ENCODE results near the gene MAPK8.
"Not testable (repeated sequence)": the region's sequence is repeated elsewhere in the genome, so short reads cannot be mapped to it uniquely, and the experiment has no call there.

Gene MAPK8

GRCh38 chr10:48421862-48422261 is 115.4 kb downstream of the MAPK8 start:
- not testable (repeated sequence) for H3K27ac Mint-ChIP-seq; H3K27me3 Mint-ChIP-seq; H3K4me3 Mint-ChIP-seq; H3K9me3 Mint-ChIP-seq; H3K4me1 Mint-ChIP-seq (ENCODE audit: low read depth)
- H3K36me3 Mint-ChIP-seq (ENCODE audit: low read depth): peaks cover 11% of the 10 kb centered on the region

DNA sequence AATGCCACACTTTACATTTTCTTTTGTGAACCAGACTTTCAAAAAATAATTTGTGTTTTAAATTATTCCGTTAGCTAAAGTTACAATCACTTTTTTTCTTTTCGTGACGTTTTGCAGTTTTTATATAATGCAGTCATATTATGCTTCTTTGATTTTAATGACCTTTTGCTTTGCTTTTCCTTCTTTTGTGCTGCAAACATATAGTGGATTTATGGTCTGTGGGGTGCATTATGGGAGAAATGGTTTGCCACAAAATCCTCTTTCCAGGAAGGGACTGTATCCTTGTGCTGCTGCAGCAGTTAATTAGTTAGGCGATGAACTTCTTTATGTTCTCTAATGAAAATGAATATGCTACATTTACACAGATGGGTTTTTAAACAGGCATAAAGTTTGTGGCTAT is 117.4 kb downstream of the MAPK8 start:
- Mint-ChIP-seq H3K36me3 (ENCODE audit: low read depth) (peaks cover 22% of the 10 kb centered on the region), H3K27ac (no peak overlapping the region), H3K4me3 (no peak overlapping the region), H3K27me3 (no peaks in the 10 kb centered on the region), H3K4me1 (ENCODE audit: low read depth) (no peaks in the 10 kb centered on the region), H3K9me3 (no peaks in the 10 kb centered on the region)

- Mint-ChIP-seq H3K27me3 (no peaks in the 10 kb centered on the region), H3K36me3 (ENCODE audit: low read depth) (peaks cover 36% of the 10 kb centered on the region), H3K4me3 (no peak overlapping the region), H3K9me3 (no peaks in the 10 kb centered on the region), H3K4me1 (ENCODE audit: low read depth) (no peaks in the 10 kb centered on the region), H3K27ac (no peak overlapping the region)
Observed at GRCh38 chr10:48428896-48429295, 122.4 kb downstream of the MAPK8 start.

DNA sequence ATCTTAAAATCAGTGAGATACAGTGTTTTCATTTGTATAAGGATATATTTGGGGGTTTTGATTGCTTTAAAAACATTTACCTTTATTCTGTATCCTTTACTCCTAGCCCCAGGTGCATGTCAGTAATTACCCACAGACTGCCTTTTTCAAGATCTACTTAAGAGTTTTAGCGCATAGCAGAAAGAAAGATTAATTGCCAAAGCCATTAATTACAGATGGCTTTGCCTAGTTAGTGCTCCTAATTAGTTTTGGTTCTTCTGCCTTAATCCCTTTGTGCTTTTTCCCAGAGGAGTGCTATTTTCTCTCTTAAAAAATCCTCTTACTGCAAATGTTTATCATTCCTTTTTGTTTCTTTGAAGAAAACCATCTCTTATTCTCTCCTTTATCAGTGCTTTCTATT is 122.8 kb downstream of the MAPK8 start:
- Mint-ChIP-seq H3K4me3 (no peak overlapping the region), H3K27me3 (no peaks in the 10 kb centered on the region), H3K9me3 (no peaks in the 10 kb centered on the region), H3K4me1 (ENCODE audit: low read depth) (no peaks in the 10 kb centered on the region), H3K27ac (no peak overlapping the region), H3K36me3 (ENCODE audit: low read depth) (peaks cover 37% of the 10 kb centered on the region)

GRCh38 chr10:48430402-48430993 is 124.0 kb downstream of the MAPK8 start:
- H3K4me1 Mint-ChIP-seq (ENCODE audit: low read depth): no peaks in the 10 kb centered on the region
- no peaks in the 10 kb centered on the region for H3K9me3 Mint-ChIP-seq
- peaks cover 42% of the 10 kb centered on the region for H3K36me3 Mint-ChIP-seq (ENCODE audit: low read depth)
- no peaks in the 10 kb centered on the region for H3K27me3 Mint-ChIP-seq
- H3K4me3 Mint-ChIP-seq: no peak overlapping the region
- no peak overlapping the region for H3K27ac Mint-ChIP-seq

DNA sequence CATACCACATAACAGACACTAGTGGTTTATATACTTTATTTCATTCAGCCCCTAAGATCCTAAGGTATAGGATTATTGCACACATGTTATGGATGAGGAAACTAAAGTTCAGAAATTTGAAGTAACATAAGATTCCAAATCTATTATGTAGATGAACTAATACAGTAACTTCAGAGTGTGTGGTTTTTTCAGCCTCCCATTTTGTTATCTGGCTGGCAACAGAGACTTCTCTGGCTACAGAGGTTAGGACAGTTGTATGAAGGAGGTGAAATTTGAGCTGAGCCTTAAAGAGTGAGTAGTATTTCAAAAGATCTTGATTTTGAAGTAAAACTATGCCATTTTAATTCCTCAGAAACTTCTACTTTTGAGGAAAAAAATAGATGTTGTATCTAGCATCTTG is 125.4 kb downstream of the MAPK8 start:
- no peaks in the 10 kb centered on the region for H3K4me1 Mint-ChIP-seq (ENCODE audit: low read depth)

GRCh38 chr10:48437546-48437945 is 131.1 kb downstream of the MAPK8 start:
- no peak overlapping the region for H3K27ac Mint-ChIP-seq
- no peaks in the 10 kb centered on the region for H3K9me3 Mint-ChIP-seq
- H3K27me3 Mint-ChIP-seq: no peaks in the 10 kb centered on the region
- no peaks in the 10 kb centered on the region for H3K4me1 Mint-ChIP-seq (ENCODE audit: low read depth)
- H3K4me3 Mint-ChIP-seq: no peak overlapping the region
- peaks cover 17% of the 10 kb centered on the region for H3K36me3 Mint-ChIP-seq (ENCODE audit: low read depth)

More for the DNA sequence above, 125.4 kb downstream of the MAPK8 start:
- H3K27ac Mint-ChIP-seq: no peak overlapping the region
- no peaks in the 10 kb centered on the region for H3K27me3 Mint-ChIP-seq
- H3K9me3 Mint-ChIP-seq: no peaks in the 10 kb centered on the region
- H3K36me3 Mint-ChIP-seq (ENCODE audit: low read depth): peaks cover 35% of the 10 kb centered on the region
- H3K4me3 Mint-ChIP-seq: no peak overlapping the region

DNA sequence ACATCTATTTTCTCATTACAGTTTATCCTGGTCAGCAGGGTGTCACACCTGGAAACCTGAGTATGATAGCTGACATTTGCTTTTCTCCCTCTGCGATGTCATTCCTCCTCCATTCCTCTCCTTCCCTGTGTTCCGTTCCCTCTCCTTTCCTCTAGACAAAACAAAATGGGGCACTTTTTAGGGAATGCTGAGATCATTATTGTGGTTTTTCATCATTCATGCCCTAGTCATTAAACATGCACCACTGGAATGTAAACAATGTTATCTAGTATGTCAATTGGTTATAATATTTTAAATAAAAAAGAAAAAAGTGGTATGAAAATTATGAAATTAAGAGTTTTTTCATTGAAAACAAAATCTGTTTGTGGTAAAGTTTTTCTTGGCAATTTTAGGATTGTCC is 132.6 kb downstream of the MAPK8 start:
- Mint-ChIP-seq H3K36me3 (ENCODE audit: low read depth) (peaks cover 12% of the 10 kb centered on the region), H3K4me1 (ENCODE audit: low read depth) (no peaks in the 10 kb centered on the region), H3K27ac (no peak overlapping the region), H3K9me3 (no peaks in the 10 kb centered on the region), H3K4me3 (no peak overlapping the region), H3K27me3 (no peaks in the 10 kb centered on the region)

GRCh38 chr10:48439581-48440041 is 133.1 kb downstream of the MAPK8 start:
- Mint-ChIP-seq H3K4me1 (ENCODE audit: low read depth) (no peaks in the 10 kb centered on the region), H3K27ac (no peak overlapping the region), H3K36me3 (ENCODE audit: low read depth) (peaks cover 7% of the 10 kb centered on the region), H3K4me3 (no peak overlapping the region), H3K27me3 (no peaks in the 10 kb centered on the region), H3K9me3 (no peaks in the 10 kb centered on the region)

GRCh38 chr10:48440771-48441170 is 134.3 kb downstream of the MAPK8 start:
- no peak overlapping the region for H3K27ac Mint-ChIP-seq
- H3K4me1 Mint-ChIP-seq (ENCODE audit: low read depth): no peaks in the 10 kb centered on the region
- peaks cover 6% of the 10 kb centered on the region for H3K36me3 Mint-ChIP-seq (ENCODE audit: low read depth)
- no peaks in the 10 kb centered on the region for H3K9me3 Mint-ChIP-seq
- no peaks in the 10 kb centered on the region for H3K27me3 Mint-ChIP-seq
- no peak overlapping the region for H3K4me3 Mint-ChIP-seq

- no peak overlapping the region for H3K4me3 Mint-ChIP-seq
- peaks cover 6% of the 10 kb centered on the region for H3K36me3 Mint-ChIP-seq (ENCODE audit: low read depth)
- no peaks in the 10 kb centered on the region for H3K9me3 Mint-ChIP-seq
- no peak overlapping the region for H3K27ac Mint-ChIP-seq
- H3K27me3 Mint-ChIP-seq: no peaks in the 10 kb centered on the region
- H3K4me1 Mint-ChIP-seq (ENCODE audit: low read depth): no peaks in the 10 kb centered on the region
Observed at GRCh38 chr10:48442090-48442808, 135.8 kb downstream of the MAPK8 start.

DNA sequence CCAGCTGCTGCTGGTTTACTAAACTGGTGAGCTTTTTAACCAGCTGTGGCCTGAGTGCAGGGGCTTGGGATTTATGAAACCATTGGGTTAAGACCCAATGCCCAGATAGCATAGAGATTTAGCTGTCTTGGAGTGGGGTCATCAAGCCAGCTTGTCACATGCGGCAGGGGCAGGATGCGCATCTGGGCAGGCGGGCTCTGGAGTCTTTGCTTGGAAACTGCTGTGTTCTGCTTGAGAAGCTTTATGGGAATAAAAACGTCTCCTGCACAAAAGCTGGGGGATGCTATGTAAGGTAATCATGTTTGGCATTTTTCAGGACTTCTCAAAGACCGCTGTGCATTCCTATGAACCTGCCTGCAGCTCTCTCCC is 136.3 kb downstream of the MAPK8 start:
- H3K27ac Mint-ChIP-seq: no peak overlapping the region

DNA sequence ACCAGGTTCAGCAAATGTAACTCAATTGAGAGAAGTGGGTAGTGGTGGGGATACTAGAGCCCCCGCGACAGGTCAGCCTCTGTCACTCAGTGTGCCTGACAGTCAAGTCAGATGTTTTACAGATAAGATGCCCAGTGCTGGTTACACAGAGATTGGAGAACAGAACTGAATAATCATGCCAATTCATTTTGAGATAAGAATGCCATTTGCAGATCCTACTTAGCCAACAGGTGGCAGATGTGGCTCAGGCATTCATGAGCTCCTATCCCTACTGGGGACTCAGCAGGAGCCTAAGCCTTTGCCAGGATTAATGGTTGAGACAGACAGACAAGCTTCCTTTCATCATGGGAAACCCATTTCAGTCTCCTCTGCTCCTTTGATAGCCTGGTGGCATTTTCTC is 137.8 kb downstream of the MAPK8 start:
- Mint-ChIP-seq H3K4me1 (ENCODE audit: low read depth) (no peaks in the 10 kb centered on the region), H3K4me3 (no peak overlapping the region), H3K27me3 (no peaks in the 10 kb centered on the region), H3K36me3 (ENCODE audit: low read depth) (no peaks in the 10 kb centered on the region), H3K9me3 (no peaks in the 10 kb centered on the region), H3K27ac (no peak overlapping the region)

More for the DNA sequence above, 136.3 kb downstream of the MAPK8 start:
- Mint-ChIP-seq H3K9me3 (no peaks in the 10 kb centered on the region), H3K4me1 (ENCODE audit: low read depth) (no peaks in the 10 kb centered on the region), H3K27me3 (no peaks in the 10 kb centered on the region), H3K36me3 (ENCODE audit: low read depth) (peaks cover 6% of the 10 kb centered on the region), H3K4me3 (no peak overlapping the region)

DNA sequence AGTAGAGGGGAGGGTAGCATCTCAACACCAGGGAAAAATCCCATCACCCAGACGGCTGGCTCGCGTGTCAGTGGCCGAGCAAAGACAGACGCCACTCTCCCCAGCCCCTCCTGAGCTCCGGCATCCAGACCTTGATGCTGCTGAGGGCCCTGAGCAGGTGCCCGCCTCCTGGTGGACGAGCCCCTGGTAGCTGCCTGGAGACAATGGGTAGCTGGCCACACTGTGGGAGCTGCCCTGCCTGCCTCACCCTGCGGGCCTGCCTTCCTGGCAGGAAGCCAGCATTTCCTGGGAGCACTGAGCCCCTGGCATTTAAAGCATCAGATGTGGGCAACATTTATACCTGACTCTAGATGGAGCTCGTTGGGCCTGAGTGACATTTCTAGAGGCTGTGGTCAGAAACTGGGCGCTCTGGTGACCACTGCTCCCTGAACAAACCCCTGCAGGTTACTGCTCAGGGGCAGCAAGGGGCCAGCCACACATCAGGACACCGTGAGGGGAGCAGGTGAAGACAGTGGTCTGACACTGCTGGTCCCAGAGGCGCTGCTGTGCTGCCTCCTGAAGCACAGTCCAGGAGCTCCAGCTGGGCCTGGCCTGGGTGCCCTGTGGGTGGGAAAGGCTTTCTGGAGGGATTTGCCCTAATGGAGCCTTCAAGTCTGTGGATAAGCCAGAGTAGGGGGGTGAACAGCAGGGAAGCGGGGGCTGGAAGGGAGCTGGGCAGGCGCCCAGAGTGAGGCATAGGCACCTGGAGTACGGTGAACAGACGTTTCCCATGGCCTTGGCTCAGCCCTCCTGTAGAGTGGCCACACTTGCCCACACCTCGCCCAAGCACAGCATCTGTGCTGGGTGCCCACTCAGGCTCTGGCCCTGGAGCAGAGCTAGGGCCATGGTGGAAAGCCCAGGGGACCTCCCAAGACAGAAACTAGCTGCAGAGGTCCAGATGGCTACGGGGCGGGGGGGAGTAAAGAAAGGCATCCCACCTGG is 138.7 kb downstream of the MAPK8 start:
- no peaks in the 10 kb centered on the region for H3K4me1 Mint-ChIP-seq (ENCODE audit: low read depth)
- no peaks in the 10 kb centered on the region for H3K36me3 Mint-ChIP-seq (ENCODE audit: low read depth)
- no peaks in the 10 kb centered on the region for H3K27me3 Mint-ChIP-seq
- no peak overlapping the region for H3K4me3 Mint-ChIP-seq
- H3K27ac Mint-ChIP-seq: no peak overlapping the region
- H3K9me3 Mint-ChIP-seq: no peaks in the 10 kb centered on the region

GRCh38 chr10:48445932-48446331 is 139.5 kb downstream of the MAPK8 start:
- Mint-ChIP-seq H3K4me3 (no peak overlapping the region), H3K9me3 (no peaks in the 10 kb centered on the region), H3K27me3 (no peaks in the 10 kb centered on the region), H3K4me1 (ENCODE audit: low read depth) (no peaks in the 10 kb centered on the region), H3K36me3 (ENCODE audit: low read depth) (no peaks in the 10 kb centered on the region), H3K27ac (no peak overlapping the region)

Measured in stimulated activated naive CD8-positive, alpha-beta T cell treated with anti-CD3 and anti-CD28 coated beads, Interleukin-15, Interleukin-2, amounts not matched to agents 100 ng/mL and 50 ng/mL, for 24 hours (primary cell).